Neutrophil (primary cell): ENCODE data around the gene KLHL3.
A peak's percentile ranks its signal among the peaks of the same experiment; 100 is the strongest.

Source experiments
- H3K27ac ChIP-seq: fragments of 200-600 bp; sonication (generic); 2 replicates; pipeline ENCODE4 v1.5.1; 2016; ENCODE audit warnings: mild to moderate bottlenecking, moderate library complexity
- H3K27me3 ChIP-seq: fragments of 200-600 bp; sonication (generic); 2 replicates; pipeline ENCODE4 v1.6.0; 2016; ENCODE audit warnings: mild to moderate bottlenecking
- H3K36me3 ChIP-seq: fragments of 200-600 bp; sonication (generic); 2 replicates; pipeline ENCODE4 v1.5.1; 2017
- H3K4me1 ChIP-seq, 2 experiments: fragments of 200-600 bp in 1 of 2; sonication (generic) in 1 of 2; 1 replicate in 1 of 2; 2 replicates in 1 of 2; pipeline versions ENCODE4 v1.5.1 to v1.6.1; 2013 to 2016; ENCODE audit warnings: low read depth in 1 of 2, low read length in 1 of 2, mild to moderate bottlenecking in 1 of 2, moderate library complexity in 1 of 2; ENCODE audit not compliant: control insufficient read depth in 1 of 2, insufficient read depth in 1 of 2
- H3K4me3 ChIP-seq, 2 experiments: fragments of 200-600 bp in 1 of 2; sonication (generic) in 1 of 2; 1 replicate in 1 of 2; 2 replicates in 1 of 2; pipeline ENCODE4 v1.5.1; 2013 to 2016; ENCODE audit warnings: low read depth in 1 of 2, low read length in 1 of 2, mild to moderate bottlenecking in 1 of 2, moderate library complexity in 1 of 2
- H3K9me3 ChIP-seq: fragments of 200-600 bp; sonication (generic); 2 replicates; pipeline ENCODE4 v1.5.1; 2016
- CTCF ChIP-seq: fragments of 200-600 bp; sonication (generic); IDR thresholded peaks from 2 replicates; pipeline ENCODE4 v1.5.1; 2016; ENCODE audit warnings: antibody characterized with exemption

Gene KLHL3

DNA sequence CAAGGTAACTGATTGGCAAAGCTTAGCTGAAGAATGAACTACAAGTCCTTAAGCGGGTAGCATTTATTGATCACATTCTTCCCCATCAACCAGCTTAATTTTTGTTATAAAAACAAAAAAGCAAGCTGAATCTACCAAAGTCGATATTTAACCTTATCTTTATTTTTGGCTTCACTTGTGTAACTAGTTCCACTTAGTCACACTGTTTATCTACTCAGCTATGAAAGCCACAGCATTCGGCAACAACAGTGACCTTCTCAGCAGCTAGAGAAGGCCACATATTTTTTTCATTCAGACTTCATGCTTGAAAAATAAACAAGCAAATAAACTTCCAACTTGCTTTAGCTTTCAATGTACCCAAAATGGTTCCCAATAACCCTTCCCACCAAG, 69.4 kb downstream of the KLHL3 start:
- Histone ChIP-seq H3K27me3 (no peaks in the 10 kb centered on the region), H3K27ac (peak overlapping the region; percentile 16), H3K4me1 (no peaks in the 10 kb centered on the region), H3K9me3 (no peaks in the 10 kb centered on the region), H3K4me3 (no peak overlapping the region), H3K36me3 (no peaks in the 10 kb centered on the region)
- no peak for TF ChIP-seq CTCF

DNA sequence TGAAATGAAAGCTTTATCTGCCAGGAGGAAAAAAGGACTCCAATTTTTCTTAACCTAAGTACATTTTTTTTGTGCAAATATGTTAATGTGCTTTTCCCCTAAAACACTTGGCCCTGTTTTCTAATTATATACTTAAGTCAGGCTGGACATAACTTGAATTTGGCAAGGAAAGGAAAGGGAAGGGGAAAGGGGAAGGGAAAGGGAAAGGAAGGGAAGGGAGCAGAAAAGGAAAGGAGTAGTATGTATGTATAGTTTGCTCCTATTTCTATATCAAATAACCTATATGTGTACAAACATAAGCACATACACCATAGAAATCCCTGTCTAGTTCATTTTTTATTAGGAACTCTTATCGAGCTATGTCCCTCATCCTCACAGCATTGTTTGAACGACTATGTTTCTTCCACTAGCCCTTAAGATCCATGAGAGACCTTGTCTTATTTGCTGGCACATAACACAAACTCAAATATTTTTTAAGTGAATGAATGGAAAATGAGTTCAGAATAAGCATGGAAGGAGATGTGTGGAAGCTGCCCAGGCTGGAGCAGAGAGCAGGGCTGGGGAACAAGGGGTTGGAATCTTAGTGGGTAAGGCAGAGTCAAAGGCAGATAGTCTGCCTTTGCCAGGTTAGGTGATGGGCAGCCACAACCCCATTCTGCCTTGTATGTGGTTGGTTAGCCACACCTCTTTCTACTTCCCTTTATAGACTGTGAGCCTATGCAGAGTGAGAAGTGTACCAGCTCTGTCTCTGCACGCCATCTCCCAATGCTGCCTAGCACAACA, 70.0 kb downstream of the KLHL3 start:
- TF ChIP-seq CTCF, result no peak
- Histone ChIP-seq H3K4me3 (no peak overlapping the region), H3K9me3 (no peaks in the 10 kb centered on the region), H3K36me3 (no peaks in the 10 kb centered on the region), H3K4me1 (no peaks in the 10 kb centered on the region), H3K27me3 (no peaks in the 10 kb centered on the region), H3K27ac (no peak overlapping the region)

- Histone ChIP-seq H3K36me3 (no peaks in the 10 kb centered on the region), H3K9me3 (no peaks in the 10 kb centered on the region), H3K4me1 (no peaks in the 10 kb centered on the region), H3K27me3 (no peaks in the 10 kb centered on the region), H3K27ac (no peak overlapping the region), H3K4me3 (no peak overlapping the region)
- TF ChIP-seq CTCF, result no peak
Measured at GRCh38 chr5:137660349-137660817, 75.5 kb downstream of the KLHL3 start.

GRCh38 chr5:137659209-137659608, 76.7 kb downstream of the KLHL3 start:
- no peaks in the 10 kb centered on the region for H3K27me3 ChIP-seq
- no peaks in the 10 kb centered on the region for H3K4me1 ChIP-seq
- TF ChIP-seq CTCF, result no peak
- H3K4me3 ChIP-seq, result no peak overlapping the region
- H3K27ac ChIP-seq, result no peak overlapping the region
- H3K36me3 ChIP-seq, result no peaks in the 10 kb centered on the region
- no peaks in the 10 kb centered on the region for H3K9me3 ChIP-seq

DNA sequence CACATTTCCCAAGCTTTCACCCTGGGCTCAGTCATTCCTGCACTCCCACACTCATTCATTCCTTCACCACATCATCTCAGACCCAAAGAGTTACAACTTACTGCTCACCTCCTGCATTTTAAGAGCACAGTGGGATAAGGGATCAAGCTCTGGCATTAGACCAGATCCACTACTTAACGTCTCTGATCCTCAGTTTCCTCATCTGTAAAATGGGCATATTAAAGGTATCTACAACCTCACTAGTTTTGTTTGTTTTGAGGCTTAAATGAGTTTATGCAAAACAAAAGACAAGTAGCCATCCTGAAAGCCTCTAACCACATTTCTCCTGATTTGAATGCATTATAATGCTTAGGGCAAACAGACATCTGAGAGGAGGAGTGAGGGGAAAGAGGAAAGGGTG, 77.6 kb downstream of the KLHL3 start:
- Histone ChIP-seq H3K27me3 (no peaks in the 10 kb centered on the region), H3K4me1 (no peaks in the 10 kb centered on the region), H3K4me3 (no peak overlapping the region), H3K36me3 (no peaks in the 10 kb centered on the region), H3K9me3 (no peaks in the 10 kb centered on the region), H3K27ac (no peak overlapping the region)
- TF ChIP-seq CTCF, result no peak
